GM18505 (cell line): Measurements from ENCODE around the gene MCIDAS.

Experiments used
- ATAC-seq: cut with Tn5 transposase; IDR thresholded peaks from one replicate; pipeline ENCODE4 v1.9.1; 2021; ENCODE audit not compliant: unreplicated experiment
- POLR2A ChIP-seq: IDR thresholded peaks from 4 replicates; pipeline ENCODE4 v1.6.1; 2011; ENCODE audit warnings: borderline replicate concordance; ENCODE audit not compliant: insufficient read depth, insufficient read length; ENCODE audit errors: extremely low read depth

MCIDAS gene

DNA sequence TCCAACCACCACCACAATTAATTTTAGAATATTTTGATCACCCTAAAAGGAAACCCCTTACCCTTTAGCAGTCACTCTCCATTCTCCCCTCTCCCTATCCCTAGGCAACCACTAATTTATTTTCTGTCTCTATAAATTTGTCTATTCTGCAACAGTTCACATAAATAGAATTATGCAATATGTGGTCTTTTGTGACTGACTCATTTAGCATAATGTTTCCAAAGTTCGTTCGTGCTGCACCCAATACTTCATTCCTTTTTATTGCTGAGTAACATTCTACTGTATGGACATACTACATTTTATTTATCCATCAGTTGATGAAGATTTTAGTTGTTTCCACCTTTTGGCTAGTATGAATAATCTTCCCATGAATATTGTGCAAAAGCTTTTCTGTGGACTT lies 36.0 kb downstream of the MCIDAS start:
- TF ChIP-seq POLR2A = no peak
- no peak for ATAC-seq

- TF ChIP-seq POLR2A = no peak
- no peak for ATAC-seq
Observed at GRCh38 chr5:55188656-55189540, 38.2 kb downstream of the MCIDAS start.

DNA sequence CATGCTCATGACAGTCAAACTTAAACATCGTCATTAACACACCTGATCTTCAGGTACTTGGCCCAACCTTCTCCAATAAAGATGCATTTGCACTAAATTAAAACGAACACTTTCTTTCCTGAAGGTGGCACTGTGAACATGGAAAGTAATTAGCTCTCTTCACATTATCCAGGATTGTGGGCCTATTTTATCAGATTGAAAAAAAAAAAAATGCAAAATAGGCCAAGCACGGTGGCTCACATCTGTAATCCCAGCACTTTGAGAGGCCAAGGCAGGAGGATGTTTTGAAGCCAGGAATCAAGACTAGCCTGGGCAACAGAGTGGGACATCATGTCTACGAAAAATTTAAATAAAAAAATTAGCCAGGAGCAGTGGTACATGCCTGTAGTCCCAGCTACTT lies 39.7 kb downstream of the MCIDAS start:
- TF ChIP-seq POLR2A = no peak
- ATAC-seq = no peak

DNA sequence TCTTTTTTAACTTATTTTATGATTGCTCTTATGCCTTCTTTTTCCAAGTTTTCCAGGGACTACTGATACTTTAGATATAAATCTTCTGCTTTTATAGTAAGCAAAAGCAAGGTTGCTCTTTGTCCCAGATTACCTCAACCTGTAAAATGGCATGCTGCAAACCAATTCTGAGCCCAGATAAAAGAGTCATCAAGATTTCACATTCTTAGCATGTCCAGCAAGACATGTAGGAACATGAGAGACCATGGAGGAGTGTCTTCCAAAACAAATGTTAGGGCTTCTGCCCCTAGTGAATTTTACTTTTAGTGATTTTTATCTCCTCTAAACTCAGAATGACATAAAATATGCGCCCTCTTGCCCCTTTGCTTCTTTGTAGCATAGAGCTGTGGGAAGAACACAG lies 47.1 kb downstream of the MCIDAS start:
- no peak for ATAC-seq
- no peak for TF ChIP-seq POLR2A

GRCh38 chr5:55177078-55177477 lies 50.0 kb downstream of the MCIDAS start:
- no peak for TF ChIP-seq POLR2A
- ATAC-seq = no peak

DNA sequence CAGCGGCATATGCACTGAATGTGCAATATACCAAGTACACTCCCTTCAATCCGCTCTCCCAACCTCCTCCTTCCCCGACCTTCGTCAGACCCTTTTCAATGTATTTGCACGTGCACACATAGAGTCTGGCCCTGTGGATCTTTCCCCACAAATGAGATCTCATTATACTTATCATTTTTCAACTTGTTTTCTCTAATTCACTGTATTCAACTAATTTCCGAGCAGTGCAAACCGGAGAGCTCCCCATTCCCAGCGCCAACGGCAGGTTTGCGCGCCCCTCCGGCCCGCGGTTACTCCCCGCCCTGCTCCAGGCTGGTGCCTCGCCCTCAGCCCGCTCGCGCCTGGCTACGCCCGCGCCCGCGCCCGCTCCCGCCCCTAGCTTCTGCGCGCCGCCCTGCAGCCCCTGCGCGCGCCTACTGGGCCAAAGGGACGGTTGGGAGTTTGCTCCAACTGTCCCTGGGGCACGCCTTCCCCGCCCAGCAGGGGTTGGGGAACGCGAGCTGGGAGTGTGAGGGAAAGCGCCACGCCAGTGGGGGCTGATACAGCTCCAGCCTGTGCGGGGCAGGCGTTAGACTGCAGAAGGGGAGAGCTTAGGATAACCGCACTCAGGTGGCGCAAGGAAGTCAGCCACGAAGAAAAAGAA lies 50.8 kb downstream of the MCIDAS start:
- no peak for TF ChIP-seq POLR2A
- no peak for ATAC-seq

DNA sequence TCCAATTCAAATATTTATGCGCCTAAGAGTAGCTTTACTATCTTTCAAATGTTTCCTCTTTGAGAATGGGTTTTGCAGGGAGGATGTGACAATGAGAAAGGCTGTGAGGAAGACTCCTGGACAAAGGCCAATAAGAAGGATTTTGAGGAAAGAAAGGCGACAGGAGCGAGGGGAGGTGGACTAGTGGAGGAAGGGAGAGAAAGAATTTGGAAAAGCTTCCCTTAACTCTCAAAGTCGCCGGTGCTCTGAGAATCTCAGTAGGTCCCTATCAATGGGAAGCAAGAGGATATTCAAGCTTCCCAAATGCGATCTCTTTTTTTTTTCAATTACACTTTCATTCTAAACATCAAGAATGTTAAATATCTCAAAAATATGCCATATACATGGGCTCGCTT lies 51.3 kb downstream of the MCIDAS start:
- no peak for ATAC-seq
- TF ChIP-seq POLR2A = no peak

DNA sequence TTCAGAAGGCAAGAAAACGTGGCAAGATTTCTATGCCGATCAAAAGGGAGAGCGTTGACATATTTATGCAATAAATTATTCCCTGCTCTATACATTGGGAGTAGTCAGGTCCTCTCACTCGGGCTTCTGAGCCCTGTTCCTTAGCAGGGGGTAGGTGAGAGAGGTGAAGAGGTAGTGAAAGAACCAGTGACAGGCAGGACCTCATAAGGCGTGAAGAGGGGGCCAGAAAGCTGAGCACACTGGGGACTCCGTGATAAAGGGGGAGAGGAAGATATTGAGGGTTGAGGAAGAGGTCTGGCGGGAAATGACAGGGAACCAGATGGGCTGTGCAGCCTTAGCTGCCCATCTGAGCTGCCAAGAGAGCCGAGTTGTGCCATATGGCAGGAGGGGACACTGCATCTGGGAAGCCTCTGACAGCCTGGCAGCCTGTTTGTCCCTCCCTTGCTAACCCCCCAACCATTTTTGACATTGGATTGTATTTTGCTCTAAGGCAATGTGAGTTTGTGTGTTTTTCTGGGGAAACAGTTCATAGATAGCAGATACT lies 53.4 kb downstream of the MCIDAS start:
- TF ChIP-seq POLR2A = no peak
- ATAC-seq = peak; percentile 6

- TF ChIP-seq POLR2A = no peak
- ATAC-seq = peak; percentile 87
Observed at GRCh38 chr5:55172937-55173686, 54.0 kb downstream of the MCIDAS start, which contains the start of gene CDC20B. Gene CDC20B, minus strand, starts transcription at chr5:55173177. Its CDS starts 177 bp downstream, at chr5:55173000.

DNA sequence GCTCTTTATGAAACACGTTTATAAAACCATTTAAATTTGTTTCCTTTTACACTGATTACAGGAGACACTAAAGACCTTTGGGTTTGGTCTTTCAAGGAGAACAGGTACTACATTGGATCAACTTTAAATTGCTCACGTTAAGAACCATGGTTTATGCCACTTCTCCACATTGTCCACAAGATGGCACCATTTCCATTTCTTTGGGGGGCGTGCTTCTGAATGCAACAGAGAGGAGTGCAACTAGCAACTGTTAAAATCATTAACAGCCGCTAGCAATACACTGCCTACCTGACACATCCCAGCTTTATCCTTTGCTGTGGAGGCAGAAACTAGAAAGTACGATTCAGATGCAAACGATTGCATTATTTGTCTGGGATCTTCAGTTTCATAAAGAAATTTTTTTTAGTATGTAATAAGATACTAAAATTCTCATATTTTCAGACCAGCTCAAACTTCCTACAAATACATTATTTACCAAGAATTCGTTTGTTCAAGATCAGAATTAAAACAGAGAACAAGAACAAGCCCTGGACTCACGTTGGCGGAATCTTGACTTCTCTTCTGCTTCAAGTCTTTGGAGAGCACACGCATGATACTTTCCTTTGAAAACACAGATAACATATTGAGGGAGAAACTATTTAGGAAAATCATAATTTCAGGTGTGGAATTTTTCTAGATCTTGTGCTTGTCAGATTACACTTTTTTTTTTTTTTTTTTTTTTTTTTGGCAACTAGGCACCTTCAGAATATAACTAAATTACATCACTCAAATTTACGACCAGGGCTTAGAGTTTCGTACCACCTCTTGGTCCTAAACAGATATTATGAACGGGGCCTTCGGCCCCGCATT lies 54.8 kb downstream of the MCIDAS start:
- no peak for TF ChIP-seq POLR2A
- ATAC-seq = peak; percentile 47

DNA sequence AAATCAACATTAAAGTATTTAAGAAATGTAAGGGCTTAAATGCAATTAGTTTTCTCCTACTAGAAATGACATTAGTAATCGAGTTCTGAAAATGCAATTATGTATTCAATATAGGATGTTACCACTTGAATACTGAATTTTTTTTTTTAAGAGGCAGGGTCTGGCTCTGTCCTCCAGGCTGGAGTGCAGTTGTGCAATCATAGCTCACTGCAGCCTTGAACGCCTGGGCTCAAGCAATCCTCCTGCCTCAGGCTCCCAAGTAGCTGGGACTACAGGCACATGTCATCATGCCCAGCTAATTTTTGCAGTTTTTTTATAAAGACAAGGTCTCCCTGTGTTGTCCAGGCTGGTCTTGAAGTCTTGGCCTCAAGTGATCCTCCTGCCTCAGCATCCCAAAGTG lies 55.6 kb downstream of the MCIDAS start:
- no peak for ATAC-seq
- TF ChIP-seq POLR2A = no peak
